HFF-Myc (cell line): ENCODE data around the gene NUDCD2.
A peak's percentile ranks its signal among the peaks of the same experiment; 100 is the strongest.

Source experiments
- DNase-seq: peaks from one replicate; pipeline ENCODE4 v3.0.0-alpha.2; 2011; ENCODE audit warnings: low read depth; ENCODE audit errors: extremely low read depth
- H3K4me3 ChIP-seq: replicated peaks from 2 replicates; pipeline ENCODE4 v1.5.1; 2011; ENCODE audit warnings: low read depth, mild to moderate bottlenecking, control low read depth, low read length
- TF ChIP-seq, protein P1 (sequence below): IDR thresholded peaks from 2 replicates; pipeline ENCODE4 v1.5.1; 2012; ENCODE audit warnings: mild to moderate bottlenecking, low read depth, low read length, control low read depth; ENCODE audit errors: missing control alignments

The NUDCD2 gene

DNA sequence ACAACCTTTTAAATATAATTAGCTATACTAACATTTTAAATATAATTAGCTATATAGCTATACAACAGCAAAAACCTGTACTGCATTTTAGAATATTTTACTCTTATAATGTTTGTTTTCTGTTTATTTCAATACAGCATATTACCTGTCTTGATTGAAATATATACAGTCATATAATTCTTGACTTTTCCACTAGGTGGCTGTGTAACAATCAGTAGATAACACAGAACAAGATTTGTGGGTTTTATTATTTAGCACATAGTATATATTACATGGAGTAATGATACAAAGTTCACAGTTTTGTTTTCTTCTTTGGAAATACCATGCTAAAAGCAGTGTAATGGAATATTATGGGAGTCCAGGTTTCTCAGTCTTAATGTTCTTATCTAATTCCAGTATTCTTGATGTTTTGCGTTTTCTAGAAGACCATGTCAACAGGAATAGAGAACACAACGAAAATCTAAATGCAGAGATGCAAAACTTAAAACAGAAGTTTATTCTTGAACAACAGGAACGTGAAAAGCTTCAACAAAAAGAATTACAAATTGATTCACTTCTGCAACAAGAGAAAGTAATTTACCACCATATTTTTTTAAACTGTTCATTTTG, 13.8 kb upstream of the NUDCD2 start:
- DNase-seq = no peak
- TF ChIP-seq, protein P1, sequence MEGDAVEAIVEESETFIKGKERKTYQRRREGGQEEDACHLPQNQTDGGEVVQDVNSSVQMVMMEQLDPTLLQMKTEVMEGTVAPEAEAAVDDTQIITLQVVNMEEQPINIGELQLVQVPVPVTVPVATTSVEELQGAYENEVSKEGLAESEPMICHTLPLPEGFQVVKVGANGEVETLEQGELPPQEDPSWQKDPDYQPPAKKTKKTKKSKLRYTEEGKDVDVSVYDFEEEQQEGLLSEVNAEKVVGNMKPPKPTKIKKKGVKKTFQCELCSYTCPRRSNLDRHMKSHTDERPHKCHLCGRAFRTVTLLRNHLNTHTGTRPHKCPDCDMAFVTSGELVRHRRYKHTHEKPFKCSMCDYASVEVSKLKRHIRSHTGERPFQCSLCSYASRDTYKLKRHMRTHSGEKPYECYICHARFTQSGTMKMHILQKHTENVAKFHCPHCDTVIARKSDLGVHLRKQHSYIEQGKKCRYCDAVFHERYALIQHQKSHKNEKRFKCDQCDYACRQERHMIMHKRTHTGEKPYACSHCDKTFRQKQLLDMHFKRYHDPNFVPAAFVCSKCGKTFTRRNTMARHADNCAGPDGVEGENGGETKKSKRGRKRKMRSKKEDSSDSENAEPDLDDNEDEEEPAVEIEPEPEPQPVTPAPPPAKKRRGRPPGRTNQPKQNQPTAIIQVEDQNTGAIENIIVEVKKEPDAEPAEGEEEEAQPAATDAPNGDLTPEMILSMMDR = no peak
- H3K4me3 ChIP-seq = no peak overlapping the region

DNA sequence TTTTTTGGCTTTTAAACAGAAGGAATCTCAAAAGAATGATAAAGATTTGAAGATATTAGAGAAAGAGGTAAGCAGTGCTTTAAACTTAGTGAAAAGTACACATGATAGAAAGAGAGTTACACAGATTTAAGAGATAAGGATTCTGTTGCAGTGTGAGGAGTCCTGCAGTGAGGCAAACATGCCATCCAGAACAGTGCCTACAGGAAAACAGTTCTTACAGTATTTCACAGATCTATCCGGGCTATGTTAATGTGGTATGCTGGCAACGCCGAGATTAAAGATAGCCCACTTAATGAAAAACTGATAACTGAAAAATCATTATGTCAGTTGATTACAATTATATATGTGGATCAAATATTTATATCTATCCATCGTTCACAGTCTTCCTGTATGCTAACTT, 7.8 kb upstream of the NUDCD2 start:
- H3K4me3 ChIP-seq = no peak overlapping the region
- TF ChIP-seq, protein P1 = no peak
- DNase-seq = no peak

GRCh38 chr5:163463063-163463435, 3.1 kb upstream of the NUDCD2 start:
- no peak for DNase-seq
- TF ChIP-seq, protein P1 = no peak
- H3K4me3 ChIP-seq = no peak overlapping the region

DNA sequence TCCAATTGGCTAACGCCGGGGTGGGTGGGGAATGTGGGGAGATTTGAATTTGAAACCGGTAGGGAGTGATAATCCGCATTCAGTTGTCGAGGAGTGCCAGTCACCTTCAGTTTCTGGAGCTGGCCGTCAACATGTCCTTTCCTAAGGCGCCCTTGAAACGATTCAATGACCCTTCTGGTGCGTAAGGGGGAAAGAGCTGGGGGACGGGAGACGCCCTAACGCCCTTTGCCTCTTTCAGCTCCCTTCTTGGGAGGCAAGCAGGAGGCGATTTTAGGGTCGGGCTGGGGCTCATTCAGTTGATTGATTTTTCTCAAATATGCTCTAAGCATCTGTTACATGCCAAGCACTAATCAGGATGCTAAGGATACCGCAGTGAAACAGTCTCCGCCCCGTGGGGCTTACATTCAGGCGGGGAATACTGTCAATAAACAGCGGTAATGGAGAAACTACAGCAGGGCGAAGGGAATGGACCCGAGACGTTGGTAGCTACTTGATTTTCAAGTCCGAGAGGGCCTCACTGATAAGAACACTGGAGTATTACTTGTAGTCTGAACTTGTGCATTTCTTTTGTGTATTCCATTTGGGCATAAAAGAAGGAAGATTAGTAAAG, 765 bp upstream of the NUDCD2 start, which contains the start of gene HMMR:
Gene HMMR, plus strand, starts transcription at position 71 of the 610 bp plus-strand sequence. Its CDS starts 61 bp downstream, at position 132.
- DNase-seq = no peak

DNA sequence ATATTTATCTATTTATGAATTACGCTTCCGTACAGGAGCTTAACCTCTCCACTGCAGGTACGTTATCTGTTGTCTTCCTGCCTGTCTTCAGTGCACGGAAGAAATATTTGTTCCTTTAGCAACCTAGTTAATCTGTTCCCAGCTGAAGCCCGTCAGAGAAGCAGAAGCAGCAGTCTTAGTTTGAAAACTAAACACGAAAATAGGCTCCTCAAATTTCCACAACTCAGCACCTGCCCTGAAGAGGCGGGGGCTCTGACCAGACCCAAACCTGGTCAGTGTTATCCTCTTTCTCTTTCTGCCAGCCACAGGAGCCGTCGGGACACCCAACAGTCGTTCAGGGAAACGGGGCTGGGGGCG, 462 bp downstream of the NUDCD2 start:
- DNase-seq = no peak
- TF ChIP-seq, protein P1 = no peak
- H3K4me3 ChIP-seq = peak overlapping the region; percentile 62

More for the DNA sequence above, 765 bp upstream of the NUDCD2 start, which contains the start of gene HMMR:
- TF ChIP-seq, protein P1 = no peak
- H3K4me3 ChIP-seq = peak within 1 kb of the TSS; percentile 62

GRCh38 chr5:163458778-163459385, 1.0 kb downstream of the NUDCD2 start:
- peak overlapping the region; percentile 62 for H3K4me3 ChIP-seq
- no peak for DNase-seq
- TF ChIP-seq, protein P1 = no peak
